ENCODE data around the gene ESRRA. TPM values are rescaled to one million over a fixed set of nuclear protein-coding genes. Genes with fewer than 3 reads are reported as not detected.

Gene ESRRA
- total and polyA plus RNA-seq, 10 of the 15 experiments (the other 5 are each of a cell fraction or from before 2014, with no cell fraction given) = 0.32 to 48.9 (median 12.6) TPM

DNA sequence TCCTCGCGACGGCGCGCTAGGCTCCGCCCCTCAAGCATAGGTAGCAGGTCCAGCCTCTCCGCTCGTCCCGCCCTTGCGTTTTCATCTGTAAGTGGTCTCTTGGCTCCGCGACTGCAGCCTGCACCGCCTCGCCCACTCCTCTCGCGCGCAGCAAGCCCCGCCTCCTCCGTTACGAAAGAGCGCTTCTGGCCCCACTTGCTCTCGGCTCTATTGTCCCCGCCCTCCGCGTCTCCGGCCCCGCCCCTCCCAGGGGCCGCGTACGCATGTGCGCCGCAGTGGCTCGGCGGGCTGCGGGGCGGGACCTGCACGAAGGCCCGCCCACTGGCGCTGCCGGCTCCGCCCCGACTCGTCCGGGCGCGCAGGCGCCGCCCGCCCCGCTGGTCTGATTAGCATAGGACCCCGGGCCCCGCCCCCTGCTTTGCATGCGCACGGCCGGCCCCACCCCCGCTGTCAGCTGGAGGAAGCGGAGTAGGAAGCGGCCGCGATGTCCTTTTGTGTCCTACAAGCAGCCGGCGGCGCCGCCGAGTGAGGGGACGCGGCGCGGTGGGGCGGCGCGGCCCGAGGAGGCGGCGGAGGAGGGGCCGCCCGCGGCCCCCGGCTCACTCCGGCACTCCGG lies at the start of gene ESRRA (continued):
- TF ChIP-seq, protein P1, sequence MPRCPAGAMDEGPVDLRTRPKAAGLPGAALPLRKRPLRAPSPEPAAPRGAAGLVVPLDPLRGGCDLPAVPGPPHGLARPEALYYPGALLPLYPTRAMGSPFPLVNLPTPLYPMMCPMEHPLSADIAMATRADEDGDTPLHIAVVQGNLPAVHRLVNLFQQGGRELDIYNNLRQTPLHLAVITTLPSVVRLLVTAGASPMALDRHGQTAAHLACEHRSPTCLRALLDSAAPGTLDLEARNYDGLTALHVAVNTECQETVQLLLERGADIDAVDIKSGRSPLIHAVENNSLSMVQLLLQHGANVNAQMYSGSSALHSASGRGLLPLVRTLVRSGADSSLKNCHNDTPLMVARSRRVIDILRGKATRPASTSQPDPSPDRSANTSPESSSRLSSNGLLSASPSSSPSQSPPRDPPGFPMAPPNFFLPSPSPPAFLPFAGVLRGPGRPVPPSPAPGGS (IDR thresholded peaks at IDR 0.05; ENCODE audit: borderline replicate concordance, insufficient read depth, low read depth, low read length, poor library complexity, severe bottlenecking) = no peak
- TF ChIP-seq ZNF24 (IDR thresholded peaks at IDR 0.05) (no peak), MTA3 (IDR thresholded peaks at IDR 0.05; ENCODE audit: borderline replicate concordance, low read length) (no peak), FOXK2 (IDR thresholded peaks at IDR 0.05) (no peak), CEBPB (IDR thresholded peaks at IDR 0.05; ENCODE audit: borderline replicate concordance in 1 of 2, low read depth in 2 of 2, low read length in 2 of 2) (no peak), ASH2L (IDR thresholded peaks at IDR 0.05; ENCODE audit: borderline replicate concordance, low read depth) (no peak), TARDBP (IDR thresholded peaks at IDR 0.05; ENCODE audit: borderline replicate concordance) (no peak), STAT3 (IDR thresholded peaks at IDR 0.05; ENCODE audit: low read depth, low read length) (no peak), JUNB (IDR thresholded peaks at IDR 0.05) (no peak), ZBED1 (IDR thresholded peaks at IDR 0.05; ENCODE audit: borderline replicate concordance) (no peak), NFYB (IDR thresholded peaks at IDR 0.05; ENCODE audit: insufficient read depth, low read depth, low read length) (peak; percentile 27; the same call in 1 of the 2 replicates), HDAC6 (IDR thresholded peaks at IDR 0.05; ENCODE audit: unreplicated experiment) (no peak), CBX5 (IDR thresholded peaks at IDR 0.05; ENCODE audit: low read depth) (no peak), SMARCA5 (IDR thresholded peaks at IDR 0.05) (no peak), BRCA1 (IDR thresholded peaks at IDR 0.05; ENCODE audit: low read depth, low read length) (no peak), NFIC (IDR thresholded peaks at IDR 0.05; ENCODE audit: low read depth, low read length) (no peak), RFX5 (IDR thresholded peaks at IDR 0.05; ENCODE audit: low read depth, low read length) (no peak)
- TF ChIP-seq, protein P2, sequence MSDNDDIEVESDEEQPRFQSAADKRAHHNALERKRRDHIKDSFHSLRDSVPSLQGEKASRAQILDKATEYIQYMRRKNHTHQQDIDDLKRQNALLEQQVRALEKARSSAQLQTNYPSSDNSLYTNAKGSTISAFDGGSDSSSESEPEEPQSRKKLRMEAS (IDR thresholded peaks at IDR 0.05; ENCODE audit: low read depth, low read length) = no peak
- TF ChIP-seq, protein P3, sequence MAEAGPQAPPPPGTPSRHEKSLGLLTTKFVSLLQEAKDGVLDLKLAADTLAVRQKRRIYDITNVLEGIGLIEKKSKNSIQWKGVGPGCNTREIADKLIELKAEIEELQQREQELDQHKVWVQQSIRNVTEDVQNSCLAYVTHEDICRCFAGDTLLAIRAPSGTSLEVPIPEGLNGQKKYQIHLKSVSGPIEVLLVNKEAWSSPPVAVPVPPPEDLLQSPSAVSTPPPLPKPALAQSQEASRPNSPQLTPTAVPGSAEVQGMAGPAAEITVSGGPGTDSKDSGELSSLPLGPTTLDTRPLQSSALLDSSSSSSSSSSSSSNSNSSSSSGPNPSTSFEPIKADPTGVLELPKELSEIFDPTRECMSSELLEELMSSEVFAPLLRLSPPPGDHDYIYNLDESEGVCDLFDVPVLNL (IDR thresholded peaks at IDR 0.05; ENCODE audit: low read depth, low read length) = peak; percentile 44; the same call in 1 of the 2 replicates
- TF ChIP-seq, protein P4, sequence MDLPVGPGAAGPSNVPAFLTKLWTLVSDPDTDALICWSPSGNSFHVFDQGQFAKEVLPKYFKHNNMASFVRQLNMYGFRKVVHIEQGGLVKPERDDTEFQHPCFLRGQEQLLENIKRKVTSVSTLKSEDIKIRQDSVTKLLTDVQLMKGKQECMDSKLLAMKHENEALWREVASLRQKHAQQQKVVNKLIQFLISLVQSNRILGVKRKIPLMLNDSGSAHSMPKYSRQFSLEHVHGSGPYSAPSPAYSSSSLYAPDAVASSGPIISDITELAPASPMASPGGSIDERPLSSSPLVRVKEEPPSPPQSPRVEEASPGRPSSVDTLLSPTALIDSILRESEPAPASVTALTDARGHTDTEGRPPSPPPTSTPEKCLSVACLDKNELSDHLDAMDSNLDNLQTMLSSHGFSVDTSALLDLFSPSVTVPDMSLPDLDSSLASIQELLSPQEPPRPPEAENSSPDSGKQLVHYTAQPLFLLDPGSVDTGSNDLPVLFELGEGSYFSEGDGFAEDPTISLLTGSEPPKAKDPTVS (IDR thresholded peaks at IDR 0.05; ENCODE audit: low read depth, low read length) = no peak
- TF ChIP-seq, protein P5, sequence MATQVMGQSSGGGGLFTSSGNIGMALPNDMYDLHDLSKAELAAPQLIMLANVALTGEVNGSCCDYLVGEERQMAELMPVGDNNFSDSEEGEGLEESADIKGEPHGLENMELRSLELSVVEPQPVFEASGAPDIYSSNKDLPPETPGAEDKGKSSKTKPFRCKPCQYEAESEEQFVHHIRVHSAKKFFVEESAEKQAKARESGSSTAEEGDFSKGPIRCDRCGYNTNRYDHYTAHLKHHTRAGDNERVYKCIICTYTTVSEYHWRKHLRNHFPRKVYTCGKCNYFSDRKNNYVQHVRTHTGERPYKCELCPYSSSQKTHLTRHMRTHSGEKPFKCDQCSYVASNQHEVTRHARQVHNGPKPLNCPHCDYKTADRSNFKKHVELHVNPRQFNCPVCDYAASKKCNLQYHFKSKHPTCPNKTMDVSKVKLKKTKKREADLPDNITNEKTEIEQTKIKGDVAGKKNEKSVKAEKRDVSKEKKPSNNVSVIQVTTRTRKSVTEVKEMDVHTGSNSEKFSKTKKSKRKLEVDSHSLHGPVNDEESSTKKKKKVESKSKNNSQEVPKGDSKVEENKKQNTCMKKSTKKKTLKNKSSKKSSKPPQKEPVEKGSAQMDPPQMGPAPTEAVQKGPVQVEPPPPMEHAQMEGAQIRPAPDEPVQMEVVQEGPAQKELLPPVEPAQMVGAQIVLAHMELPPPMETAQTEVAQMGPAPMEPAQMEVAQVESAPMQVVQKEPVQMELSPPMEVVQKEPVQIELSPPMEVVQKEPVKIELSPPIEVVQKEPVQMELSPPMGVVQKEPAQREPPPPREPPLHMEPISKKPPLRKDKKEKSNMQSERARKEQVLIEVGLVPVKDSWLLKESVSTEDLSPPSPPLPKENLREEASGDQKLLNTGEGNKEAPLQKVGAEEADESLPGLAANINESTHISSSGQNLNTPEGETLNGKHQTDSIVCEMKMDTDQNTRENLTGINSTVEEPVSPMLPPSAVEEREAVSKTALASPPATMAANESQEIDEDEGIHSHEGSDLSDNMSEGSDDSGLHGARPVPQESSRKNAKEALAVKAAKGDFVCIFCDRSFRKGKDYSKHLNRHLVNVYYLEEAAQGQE (IDR thresholded peaks at IDR 0.05; ENCODE audit: low read depth, low read length) = no peak
- TF ChIP-seq, protein P6, sequence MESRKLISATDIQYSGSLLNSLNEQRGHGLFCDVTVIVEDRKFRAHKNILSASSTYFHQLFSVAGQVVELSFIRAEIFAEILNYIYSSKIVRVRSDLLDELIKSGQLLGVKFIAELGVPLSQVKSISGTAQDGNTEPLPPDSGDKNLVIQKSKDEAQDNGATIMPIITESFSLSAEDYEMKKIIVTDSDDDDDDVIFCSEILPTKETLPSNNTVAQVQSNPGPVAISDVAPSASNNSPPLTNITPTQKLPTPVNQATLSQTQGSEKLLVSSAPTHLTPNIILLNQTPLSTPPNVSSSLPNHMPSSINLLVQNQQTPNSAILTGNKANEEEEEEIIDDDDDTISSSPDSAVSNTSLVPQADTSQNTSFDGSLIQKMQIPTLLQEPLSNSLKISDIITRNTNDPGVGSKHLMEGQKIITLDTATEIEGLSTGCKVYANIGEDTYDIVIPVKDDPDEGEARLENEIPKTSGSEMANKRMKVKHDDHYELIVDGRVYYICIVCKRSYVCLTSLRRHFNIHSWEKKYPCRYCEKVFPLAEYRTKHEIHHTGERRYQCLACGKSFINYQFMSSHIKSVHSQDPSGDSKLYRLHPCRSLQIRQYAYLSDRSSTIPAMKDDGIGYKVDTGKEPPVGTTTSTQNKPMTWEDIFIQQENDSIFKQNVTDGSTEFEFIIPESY (IDR thresholded peaks at IDR 0.05) = no peak
